Measurements from ENCODE around the gene POLR3K.

The POLR3K gene

GRCh38 chr16:78444-79150 lies 25.2 kb upstream of the POLR3K start:
- DNase-seq = no peak

- DNase-seq = peak; percentile 76
Observed at GRCh38 chr16:77807-78443, 24.5 kb upstream of the POLR3K start, which contains the start of gene MPG. Gene MPG, plus strand, starts transcription at chr16:78225. Its CDS starts 85 bp downstream, at chr16:78310.

GRCh38 chr16:77273-77806 lies 23.9 kb upstream of the POLR3K start:
- peak; percentile 29 for DNase-seq

- DNase-seq = no peak
Observed at GRCh38 chr16:76535-77272, 23.3 kb upstream of the POLR3K start.

GRCh38 chr16:75580-76501 lies 22.4 kb upstream of the POLR3K start:
- no peak for DNase-seq

- DNase-seq = no peak
Observed at GRCh38 chr16:74747-75334, 21.4 kb upstream of the POLR3K start.

- no peak for DNase-seq
Observed at GRCh38 chr16:74051-74746, 20.8 kb upstream of the POLR3K start.

- no peak for DNase-seq
Observed at GRCh38 chr16:72561-73548, 19.4 kb upstream of the POLR3K start, which contains the start of gene RHBDF1. Gene RHBDF1, minus strand, starts transcription at chr16:72631. Its CDS starts 7,616 bp downstream, at chr16:65015.

- no peak for DNase-seq
Observed at GRCh38 chr16:71540-72401, 18.4 kb upstream of the POLR3K start.

- DNase-seq = no peak
Observed at GRCh38 chr16:71210-71539, 17.8 kb upstream of the POLR3K start.

GRCh38 chr16:69181-69580 lies 15.8 kb upstream of the POLR3K start:
- no peak for DNase-seq

GRCh38 chr16:67884-68789 lies 14.7 kb upstream of the POLR3K start:
- no peak for DNase-seq

GRCh38 chr16:67183-67791 lies 13.9 kb upstream of the POLR3K start:
- DNase-seq = no peak

- no peak for DNase-seq
Observed at GRCh38 chr16:66309-67182, 13.1 kb upstream of the POLR3K start.

- peak; percentile 89 for DNase-seq
Observed at GRCh38 chr16:65745-66144, 12.3 kb upstream of the POLR3K start.

GRCh38 chr16:64914-65255 lies 11.5 kb upstream of the POLR3K start:
- DNase-seq = no peak
